SK-N-SH treated with all-trans-retinoic acid at 6 μM for 48 hours (cell line): Measurements from ENCODE around the gene ZBTB47.

Experiments
- ATAC-seq: fragments of 200-7000 bp; cut with Tn5 transposase; 3 replicates; pipeline ENCODE4 v1.9.1; 2020; ENCODE audit warnings: mild to moderate bottlenecking, moderate library complexity
- ARNTL ChIP-seq: fragments of 450-650 bp; formaldehyde crosslinking; IDR thresholded peaks from 2 replicates; pipeline ENCODE4 v1.5.0; 2020; ENCODE audit warnings: low read depth, mild to moderate bottlenecking, moderate library complexity, borderline replicate concordance
- BACH2 ChIP-seq: fragments of 250-450 bp; sonication (Bioruptor Pico); IDR thresholded peaks from 2 replicates; pipeline ENCODE4 v1.9.0; 2021; ENCODE audit warnings: mild to moderate bottlenecking, borderline replicate concordance
- CSDC2 ChIP-seq: fragments of 250-450 bp; sonication (Bioruptor Pico); IDR thresholded peaks from 2 replicates; pipeline ENCODE4 v1.5.0; 2020; ENCODE audit warnings: mild to moderate bottlenecking, moderate library complexity
- ESRRG ChIP-seq: fragments of 250-450 bp; sonication (Bioruptor Pico); IDR thresholded peaks from 2 replicates; pipeline ENCODE4 v1.6.1; 2021; ENCODE audit warnings: mild to moderate bottlenecking
- GLIS3 ChIP-seq: fragments of 250-450 bp; sonication (Bioruptor Pico); IDR thresholded peaks from 2 replicates; pipeline ENCODE4 v1.5.0; 2020; ENCODE audit warnings: mild to moderate bottlenecking, moderate library complexity
- ISL1 ChIP-seq: fragments of 250-450 bp; sonication (Bioruptor Pico); IDR thresholded peaks from 2 replicates; pipeline ENCODE4 v2.1.2; 2022; ENCODE audit warnings: mild to moderate bottlenecking, moderate library complexity
- PPARA ChIP-seq: fragments of 250-450 bp; sonication (Bioruptor Pico); IDR thresholded peaks from 2 replicates; pipeline ENCODE4 v1.5.0; 2020; ENCODE audit warnings: mild to moderate bottlenecking, borderline replicate concordance
- RARB ChIP-seq: fragments of 250-450 bp; sonication (Bioruptor Pico); IDR thresholded peaks from 2 replicates; pipeline ENCODE4 v1.8.0; 2021; ENCODE audit warnings: mild to moderate bottlenecking, moderate library complexity
- TCF4 ChIP-seq: fragments of 250-450 bp; sonication (Bioruptor Pico); IDR thresholded peaks from 2 replicates; pipeline ENCODE4 v1.8.0; 2021; ENCODE audit warnings: mild to moderate bottlenecking, moderate library complexity, borderline replicate concordance
- TOX ChIP-seq: fragments of 250-450 bp; sonication (Bioruptor Pico); IDR thresholded peaks from 2 replicates; pipeline ENCODE4 v1.8.0; 2021; ENCODE audit warnings: mild to moderate bottlenecking, moderate library complexity, borderline replicate concordance
- TSHZ2 ChIP-seq: fragments of 250-450 bp; sonication (Bioruptor Pico); IDR thresholded peaks from 2 replicates; pipeline ENCODE4 v1.5.0; 2020; ENCODE audit warnings: mild to moderate bottlenecking, moderate library complexity
- ZC3H10 ChIP-seq: fragments of 250-450 bp; sonication (Bioruptor Pico); IDR thresholded peaks from 2 replicates; pipeline ENCODE4 v1.5.1; 2021; ENCODE audit warnings: mild to moderate bottlenecking, moderate library complexity
- ZFP3 ChIP-seq: fragments of 250-450 bp; sonication (Bioruptor Pico); IDR thresholded peaks from 2 replicates; pipeline ENCODE4 v1.5.0; 2020; ENCODE audit warnings: mild to moderate bottlenecking, moderate library complexity
- ZFP30 ChIP-seq: fragments of 450-650 bp; formaldehyde crosslinking; IDR thresholded peaks from 2 replicates; pipeline ENCODE4 v1.5.0; 2022; ENCODE audit warnings: mild to moderate bottlenecking, moderate library complexity
- ZNF565 ChIP-seq: fragments of 450-650 bp; formaldehyde crosslinking; conservative IDR thresholded peaks from 2 replicates; pipeline ENCODE4 v1.5.0; 2020; ENCODE audit warnings: low read depth, mild to moderate bottlenecking, moderate library complexity
- ZNF70 ChIP-seq: fragments of 450-650 bp; formaldehyde crosslinking; IDR thresholded peaks from 2 replicates; pipeline ENCODE4 v1.5.0; 2020; ENCODE audit warnings: mild to moderate bottlenecking, moderate library complexity
- ZNF8 ChIP-seq: fragments of 450-650 bp; formaldehyde crosslinking; IDR thresholded peaks from 2 replicates; pipeline ENCODE4 v1.5.0; 2020; ENCODE audit warnings: mild to moderate bottlenecking, moderate library complexity
- TF ChIP-seq, protein P1 (sequence below): fragments of 250-450 bp; sonication (Bioruptor Pico); IDR thresholded peaks from 2 replicates; pipeline ENCODE4 v1.8.0; 2021; ENCODE audit warnings: low read depth, mild to moderate bottlenecking, moderate library complexity, borderline replicate concordance
- TF ChIP-seq, protein P2 (sequence below): fragments of 250-450 bp; sonication (Bioruptor Pico); IDR thresholded peaks from 2 replicates; pipeline ENCODE4 v1.5.1; 2020; ENCODE audit warnings: low read depth, mild to moderate bottlenecking, moderate library complexity
- TF ChIP-seq, protein P3 (sequence below): fragments of 250-450 bp; sonication (Bioruptor Pico); IDR thresholded peaks from 2 replicates; pipeline ENCODE4 v1.8.0; 2020; ENCODE audit warnings: mild to moderate bottlenecking, moderate library complexity, borderline replicate concordance

Gene ZBTB47

DNA sequence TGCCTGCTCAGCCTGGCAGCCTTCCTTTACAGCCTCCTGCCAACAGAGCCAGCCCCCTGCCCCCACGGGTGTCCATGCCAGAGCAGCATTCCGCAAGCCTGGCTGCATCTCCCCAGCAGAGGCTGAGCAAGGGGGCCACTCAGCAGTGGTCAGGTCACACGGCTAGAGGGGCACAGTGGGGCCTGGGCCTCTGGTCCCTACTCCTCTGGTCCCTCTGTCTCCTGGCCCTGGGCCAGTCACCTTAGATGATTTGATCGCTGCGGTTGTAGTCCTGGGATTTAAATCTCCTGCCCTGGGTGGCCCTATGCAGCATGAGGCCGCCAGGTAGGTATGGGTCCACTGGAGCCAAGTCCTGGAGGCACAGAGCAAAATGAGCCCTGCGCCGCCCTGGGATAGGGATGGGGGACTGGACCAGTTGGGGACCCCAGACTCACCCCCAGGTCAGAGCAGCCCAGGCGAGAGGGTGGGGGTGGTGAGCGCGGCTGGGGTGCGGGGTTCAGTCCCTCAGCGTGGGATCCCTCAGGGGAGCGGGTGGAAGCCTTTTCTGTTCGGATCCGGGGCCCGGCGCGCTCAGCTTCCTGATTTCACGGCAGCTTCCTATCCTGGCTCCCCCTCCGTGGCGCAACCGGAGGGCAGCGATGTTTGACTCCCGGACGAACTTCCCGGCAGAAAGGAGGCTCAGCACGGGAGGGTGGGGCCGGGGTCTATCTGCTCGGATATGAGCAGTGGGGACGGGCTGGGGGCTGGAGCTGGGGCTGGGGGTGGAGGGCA lies at the start of gene ZBTB47:
TSS of gene ZBTB47 (plus strand) at position 138 of the 771 bp plus-strand sequence. CDS start 4,659 bp downstream, outside the sequence.
- ATAC-seq = peak; percentile 10
- no peak for TF ChIP-seq ZC3H10 (CRISPR knock-in tag)
- TF ChIP-seq ARNTL (CRISPR knock-in tag) = no peak
- TF ChIP-seq, protein P1, sequence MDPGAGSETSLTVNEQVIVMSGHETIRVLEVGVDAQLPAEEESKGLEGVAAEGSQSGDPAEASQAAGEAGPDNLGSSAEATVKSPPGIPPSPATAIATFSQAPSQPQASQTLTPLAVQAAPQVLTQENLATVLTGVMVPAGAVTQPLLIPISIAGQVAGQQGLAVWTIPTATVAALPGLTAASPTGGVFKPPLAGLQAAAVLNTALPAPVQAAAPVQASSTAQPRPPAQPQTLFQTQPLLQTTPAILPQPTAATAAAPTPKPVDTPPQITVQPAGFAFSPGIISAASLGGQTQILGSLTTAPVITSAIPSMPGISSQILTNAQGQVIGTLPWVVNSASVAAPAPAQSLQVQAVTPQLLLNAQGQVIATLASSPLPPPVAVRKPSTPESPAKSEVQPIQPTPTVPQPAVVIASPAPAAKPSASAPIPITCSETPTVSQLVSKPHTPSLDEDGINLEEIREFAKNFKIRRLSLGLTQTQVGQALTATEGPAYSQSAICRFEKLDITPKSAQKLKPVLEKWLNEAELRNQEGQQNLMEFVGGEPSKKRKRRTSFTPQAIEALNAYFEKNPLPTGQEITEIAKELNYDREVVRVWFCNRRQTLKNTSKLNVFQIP (CRISPR knock-in tag) = no peak
- TF ChIP-seq RARB (CRISPR knock-in tag) = no peak
- no peak for TF ChIP-seq ZNF70 (CRISPR knock-in tag)
- TF ChIP-seq, protein P2, sequence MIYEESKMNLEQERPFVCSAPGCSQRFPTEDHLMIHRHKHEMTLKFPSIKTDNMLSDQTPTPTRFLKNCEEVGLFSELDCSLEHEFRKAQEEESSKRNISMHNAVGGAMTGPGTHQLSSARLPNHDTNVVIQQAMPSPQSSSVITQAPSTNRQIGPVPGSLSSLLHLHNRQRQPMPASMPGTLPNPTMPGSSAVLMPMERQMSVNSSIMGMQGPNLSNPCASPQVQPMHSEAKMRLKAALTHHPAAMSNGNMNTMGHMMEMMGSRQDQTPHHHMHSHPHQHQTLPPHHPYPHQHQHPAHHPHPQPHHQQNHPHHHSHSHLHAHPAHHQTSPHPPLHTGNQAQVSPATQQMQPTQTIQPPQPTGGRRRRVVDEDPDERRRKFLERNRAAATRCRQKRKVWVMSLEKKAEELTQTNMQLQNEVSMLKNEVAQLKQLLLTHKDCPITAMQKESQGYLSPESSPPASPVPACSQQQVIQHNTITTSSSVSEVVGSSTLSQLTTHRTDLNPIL (CRISPR knock-in tag) = no peak
- no peak for TF ChIP-seq CSDC2 (CRISPR knock-in tag)
- TF ChIP-seq TSHZ2 (CRISPR knock-in tag) = no peak
- TF ChIP-seq GLIS3 (CRISPR knock-in tag) = no peak
- TF ChIP-seq, protein P3, sequence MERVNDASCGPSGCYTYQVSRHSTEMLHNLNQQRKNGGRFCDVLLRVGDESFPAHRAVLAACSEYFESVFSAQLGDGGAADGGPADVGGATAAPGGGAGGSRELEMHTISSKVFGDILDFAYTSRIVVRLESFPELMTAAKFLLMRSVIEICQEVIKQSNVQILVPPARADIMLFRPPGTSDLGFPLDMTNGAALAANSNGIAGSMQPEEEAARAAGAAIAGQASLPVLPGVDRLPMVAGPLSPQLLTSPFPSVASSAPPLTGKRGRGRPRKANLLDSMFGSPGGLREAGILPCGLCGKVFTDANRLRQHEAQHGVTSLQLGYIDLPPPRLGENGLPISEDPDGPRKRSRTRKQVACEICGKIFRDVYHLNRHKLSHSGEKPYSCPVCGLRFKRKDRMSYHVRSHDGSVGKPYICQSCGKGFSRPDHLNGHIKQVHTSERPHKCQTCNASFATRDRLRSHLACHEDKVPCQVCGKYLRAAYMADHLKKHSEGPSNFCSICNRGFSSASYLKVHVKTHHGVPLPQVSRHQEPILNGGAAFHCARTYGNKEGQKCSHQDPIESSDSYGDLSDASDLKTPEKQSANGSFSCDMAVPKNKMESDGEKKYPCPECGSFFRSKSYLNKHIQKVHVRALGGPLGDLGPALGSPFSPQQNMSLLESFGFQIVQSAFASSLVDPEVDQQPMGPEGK (CRISPR knock-in tag) = no peak
- TF ChIP-seq ZNF565 = no peak
- TF ChIP-seq ZFP30 (CRISPR knock-in tag) = no peak
- no peak for TF ChIP-seq BACH2
- no peak for TF ChIP-seq ZNF8
- no peak for TF ChIP-seq ZFP3 (CRISPR knock-in tag)
- TF ChIP-seq TOX (CRISPR knock-in tag) = no peak
- TF ChIP-seq PPARA = no peak
- no peak for TF ChIP-seq ESRRG (CRISPR knock-in tag)
- no peak for TF ChIP-seq ISL1 (CRISPR knock-in tag)
- no peak for TF ChIP-seq TCF4 (CRISPR knock-in tag)

DNA sequence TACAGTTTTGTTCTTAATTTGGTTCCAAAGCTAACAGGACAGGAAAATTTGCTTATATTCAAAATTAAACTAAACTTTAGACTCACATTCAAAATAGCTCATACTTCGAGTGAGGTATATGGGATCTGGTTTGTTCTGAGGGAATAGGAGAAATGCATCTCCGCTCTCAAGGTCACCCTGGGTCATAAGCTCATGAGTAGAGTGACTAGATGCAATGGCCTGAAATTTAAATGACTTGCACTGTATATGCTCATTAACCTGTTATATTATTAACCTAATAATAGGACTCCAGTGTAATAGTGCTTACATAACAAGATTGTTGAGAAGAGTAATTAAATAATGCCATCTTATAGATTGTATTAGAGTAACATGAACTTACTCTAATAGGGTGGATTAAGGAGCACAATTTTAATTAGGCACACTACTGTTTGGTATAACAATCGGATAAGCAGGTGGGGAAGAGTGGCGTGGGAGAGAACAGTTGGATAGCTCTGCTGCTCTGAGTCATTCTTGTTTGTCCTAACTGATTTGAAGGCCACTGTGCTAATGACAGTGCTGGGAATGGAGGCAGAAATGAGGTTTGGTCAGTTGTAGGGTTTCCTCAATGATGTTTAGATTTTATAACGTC lies 47.8 kb upstream of the ZBTB47 start:
- no peak for TF ChIP-seq GLIS3 (CRISPR knock-in tag)
- no peak for TF ChIP-seq ZC3H10 (CRISPR knock-in tag)
- no peak for TF ChIP-seq PPARA
- TF ChIP-seq ZNF8 = no peak
- ATAC-seq = no peak

DNA sequence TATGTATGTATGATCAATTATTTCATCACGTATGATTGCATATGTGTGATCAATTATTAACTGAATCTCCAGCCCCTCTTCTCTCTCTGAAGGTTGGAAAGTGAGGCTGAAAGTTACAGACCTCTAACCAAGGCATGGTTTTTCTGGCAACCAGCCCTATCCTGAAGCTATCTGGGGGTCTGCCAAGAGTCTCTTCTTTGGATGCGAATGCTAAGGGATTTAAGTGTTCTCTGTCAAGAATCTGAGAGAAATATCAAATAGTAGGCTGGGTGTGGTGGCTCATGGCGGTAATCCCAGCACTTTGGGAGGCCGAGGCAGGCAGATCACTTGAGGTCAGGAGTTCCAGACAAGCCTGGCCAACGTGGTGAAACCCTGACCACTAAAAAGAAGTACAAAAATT lies 44.9 kb upstream of the ZBTB47 start:
- TF ChIP-seq ZFP30 (CRISPR knock-in tag) (no peak), ZC3H10 (CRISPR knock-in tag) (no peak), ZFP3 (CRISPR knock-in tag) (no peak), ARNTL (CRISPR knock-in tag) (no peak), TOX (CRISPR knock-in tag) (no peak), BACH2 (no peak), TSHZ2 (CRISPR knock-in tag) (no peak)
- TF ChIP-seq, protein P1 (CRISPR knock-in tag) = no peak
- no peak; the same call in 2 of the 3 replicates for ATAC-seq
